SK-N-SH (cell line): ENCODE measurements around the gene KLHL26.
A peak's percentile ranks its signal among the peaks of the same experiment; 100 is the strongest.

Source experiments
- CTCF ChIP-seq: fragments of 200-600 bp; sonication (generic); IDR thresholded peaks from 2 replicates; pipeline ENCODE4 v1.6.1; 2017; ENCODE audit warnings: antibody characterized with exemption, mild to moderate bottlenecking, moderate library complexity
- JUND ChIP-seq: IDR thresholded peaks from 2 replicates; pipeline ENCODE4 v1.4.0; 2012
- MAX ChIP-seq: IDR thresholded peaks from 2 replicates; pipeline ENCODE4 v1.4.0; 2012; ENCODE audit warnings: low read depth
- MEF2A ChIP-seq: IDR thresholded peaks from 2 replicates; pipeline ENCODE4 v1.4.0; 2012; ENCODE audit warnings: low read depth, borderline replicate concordance
- POLR2AphosphoS5 ChIP-seq: IDR thresholded peaks from 2 replicates; pipeline ENCODE4 v1.6.1; 2012; ENCODE audit warnings: low read depth, low read length
- REST ChIP-seq: IDR thresholded peaks from 2 replicates; pipeline ENCODE4 v1.6.1; 2012; ENCODE audit warnings: mild to moderate bottlenecking, low read depth, low read length, moderate library complexity
- RXRA ChIP-seq: IDR thresholded peaks from 2 replicates; pipeline ENCODE4 v1.4.0; 2012; ENCODE audit warnings: low read depth, mild to moderate bottlenecking, borderline replicate concordance
- TEAD4 ChIP-seq: IDR thresholded peaks from 2 replicates; pipeline ENCODE4 v1.4.0; 2012; ENCODE audit warnings: mild to moderate bottlenecking, borderline replicate concordance; ENCODE audit not compliant: insufficient read depth

GRCh38 chr19:18637673-18638630, 1.1 kb downstream of the KLHL26 start:
- no peak for TF ChIP-seq REST
- TF ChIP-seq JUND, result no peak
- no peak for TF ChIP-seq POLR2AphosphoS5
- peak; percentile 22; the same call in 1 of the 2 replicates for TF ChIP-seq CTCF
- TF ChIP-seq MEF2A, result no peak
- no peak for TF ChIP-seq RXRA
- no peak for TF ChIP-seq MAX
- TF ChIP-seq TEAD4, result no peak
